PC-3 (cell line): Measurements from ENCODE around the gene EPC1. TPM values are rescaled to one million over a fixed set of nuclear protein-coding genes. Genes with fewer than 3 reads are reported as not detected.

ENCODE experiments used
- ATAC-seq: fragments of 200-7000 bp; cut with Tn5 transposase; 2 replicates; pipeline ENCODE4 v1.9.1; 2020; ENCODE audit warnings: mild to moderate bottlenecking, moderate library complexity
- BruUV-seq: library from RNA; stranded (reverse); fragments of 400-500 nt; replicated peaks from 2 replicates; lab custom pipeline; 2021; lab: Mats Ljungman, UMichigan
- CTCF ChIA-PET: fragments of 300-600 bp; sonication (Branson Sonifier 250); formaldehyde crosslinking; loops from one replicate; lab custom pipeline; 2022; ENCODE audit warnings: antibody characterized with exemption; lab: Charles Lee
- POLR2A ChIA-PET: fragments of 300-600 bp; sonication (Branson Sonifier 250); formaldehyde crosslinking; loops from one replicate; lab custom pipeline; 2022; ENCODE audit warnings: antibody characterized with exemption; ENCODE audit not compliant: unreplicated experiment; lab: Charles Lee
- DNase-seq: peaks from one replicate; pipeline ENCODE4 v3.0.0-alpha.2; 2015
- H2AFZ ChIP-seq: fragments of 300-600 bp; sonication (generic); 2 replicates; pipeline ENCODE4 v1.6.0; 2016; ENCODE audit warnings: antibody characterized with exemption, low read length
- H3F3A ChIP-seq: fragments of 300-600 bp; sonication (generic); one replicate; pipeline ENCODE4 v1.6.0; 2017; ENCODE audit warnings: antibody characterized with exemption, low read length, control low read depth, mild to moderate bottlenecking; ENCODE audit not compliant: unreplicated experiment
- H3K27ac ChIP-seq: fragments of 300-600 bp; sonication (generic); 2 replicates; pipeline ENCODE4 v1.5.1; 2016; ENCODE audit warnings: mild to moderate bottlenecking, low read length
- H3K27me3 ChIP-seq: fragments of 300-600 bp; sonication (generic); 2 replicates; pipeline ENCODE4 v1.6.1; 2016; ENCODE audit warnings: low read length, mixed read lengths
- H3K36me3 ChIP-seq: fragments of 300-600 bp; sonication (generic); 2 replicates; pipeline ENCODE4 v1.6.1; 2016; ENCODE audit warnings: low read depth, mixed run types, low read length, mixed read lengths
- H3K4me1 ChIP-seq: fragments of 300-600 bp; sonication (generic); 2 replicates; pipeline ENCODE4 v1.5.1; 2016; ENCODE audit warnings: low read length; ENCODE audit not compliant: insufficient read depth
- H3K4me2 ChIP-seq: fragments of 300-600 bp; sonication (generic); 2 replicates; pipeline ENCODE4 v1.6.0; 2016; ENCODE audit warnings: low read length
- H3K4me3 ChIP-seq: fragments of 300-600 bp; sonication (generic); 2 replicates; pipeline ENCODE4 v1.5.1; 2016; ENCODE audit warnings: mild to moderate bottlenecking, low read length, mixed read lengths
- H3K79me2 ChIP-seq: fragments of 300-600 bp; sonication (generic); 2 replicates; pipeline ENCODE4 v1.6.1; 2017; ENCODE audit warnings: low read length, mixed read lengths
- H3K9ac ChIP-seq: fragments of 300-600 bp; sonication (generic); 2 replicates; pipeline ENCODE4 v1.6.0; 2016; ENCODE audit warnings: mild to moderate bottlenecking, low read length
- H3K9me2 ChIP-seq: fragments of 300-600 bp; sonication (generic); replicated peaks from 2 replicates; pipeline ENCODE4 v1.6.1; 2016; ENCODE audit warnings: mixed run types, low read length, mixed read lengths
- H3K9me3 ChIP-seq: fragments of 300-600 bp; sonication (generic); 2 replicates; pipeline ENCODE4 v1.6.1; 2016; ENCODE audit warnings: low read length, mixed read lengths
- H4K20me1 ChIP-seq: fragments of 300-600 bp; sonication (generic); 2 replicates; pipeline ENCODE4 v1.6.1; 2016; ENCODE audit warnings: low read length, mixed read lengths
- EZH2 ChIP-seq: fragments of 300-600 bp; sonication (generic); IDR thresholded peaks from one replicate; pipeline ENCODE4 v1.6.1; 2017; ENCODE audit warnings: antibody characterized with exemption, mild to moderate bottlenecking, low read length; ENCODE audit not compliant: unreplicated experiment
- EZH2phosphoT487 ChIP-seq: fragments of 300-600 bp; sonication (generic); IDR thresholded peaks from 2 replicates; pipeline ENCODE4 v1.6.1; 2018; ENCODE audit warnings: mild to moderate bottlenecking, antibody characterized with exemption, low read length, borderline replicate concordance
- intact Hi-C: fragments of 100-400 bp; cut with micrococcal nuclease; formaldehyde crosslinking; loops from 2 replicates; pipeline ENCODE4 v1.9.0; 2023
- total RNA-seq: library from RNA; depleted of rRNA; stranded (reverse); fragments of >200 nt; gene quantifications from 2 replicates; pipeline ENCODE4 v1.2.3, GENCODE V29; 2014
- TF ChIP-seq, protein P1 (sequence below): fragments of 300-600 bp; sonication (generic); conservative IDR thresholded peaks from 2 replicates; pipeline ENCODE4 v1.5.1; 2017; ENCODE audit warnings: antibody characterized with exemption, low read depth, mild to moderate bottlenecking, low read length

The EPC1 gene
- total RNA-seq, 1 experiment from 2014 or later, result 72.7 TPM

GRCh38 chr10:32244011-32244410 lies 102.9 kb downstream of the EPC1 start:
- H3K79me2 ChIP-seq, result no peaks in the 10 kb centered on the region
- H3K9me3 ChIP-seq, result no peaks in the 10 kb centered on the region
- no peak overlapping the region for H3K4me2 ChIP-seq
- TF ChIP-seq, protein P1, sequence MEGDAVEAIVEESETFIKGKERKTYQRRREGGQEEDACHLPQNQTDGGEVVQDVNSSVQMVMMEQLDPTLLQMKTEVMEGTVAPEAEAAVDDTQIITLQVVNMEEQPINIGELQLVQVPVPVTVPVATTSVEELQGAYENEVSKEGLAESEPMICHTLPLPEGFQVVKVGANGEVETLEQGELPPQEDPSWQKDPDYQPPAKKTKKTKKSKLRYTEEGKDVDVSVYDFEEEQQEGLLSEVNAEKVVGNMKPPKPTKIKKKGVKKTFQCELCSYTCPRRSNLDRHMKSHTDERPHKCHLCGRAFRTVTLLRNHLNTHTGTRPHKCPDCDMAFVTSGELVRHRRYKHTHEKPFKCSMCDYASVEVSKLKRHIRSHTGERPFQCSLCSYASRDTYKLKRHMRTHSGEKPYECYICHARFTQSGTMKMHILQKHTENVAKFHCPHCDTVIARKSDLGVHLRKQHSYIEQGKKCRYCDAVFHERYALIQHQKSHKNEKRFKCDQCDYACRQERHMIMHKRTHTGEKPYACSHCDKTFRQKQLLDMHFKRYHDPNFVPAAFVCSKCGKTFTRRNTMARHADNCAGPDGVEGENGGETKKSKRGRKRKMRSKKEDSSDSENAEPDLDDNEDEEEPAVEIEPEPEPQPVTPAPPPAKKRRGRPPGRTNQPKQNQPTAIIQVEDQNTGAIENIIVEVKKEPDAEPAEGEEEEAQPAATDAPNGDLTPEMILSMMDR, result no peak
- TF ChIP-seq EZH2 (no peak), EZH2phosphoT487 (no peak)
- H4K20me1 ChIP-seq, result no peaks in the 10 kb centered on the region
- DNase-seq (no peak), ATAC-seq (no peak)
- intact Hi-C loops, result no loop called here
- peaks cover 23% of the 10 kb centered on the region for H3K4me1 ChIP-seq
- CTCF ChIA-PET, result no interaction called here
- no TSS peak for BruUV-seq
- no peak overlapping the region for H3K27ac ChIP-seq
- no peak overlapping the region for H2AFZ ChIP-seq
- no peak overlapping the region for H3K4me3 ChIP-seq
- no peaks in the 10 kb centered on the region for H3K27me3 ChIP-seq
- H3K9me2 ChIP-seq, result no peaks in the 10 kb centered on the region
- POLR2A ChIA-PET, result no interaction called here
- H3K36me3 ChIP-seq, result no peaks in the 10 kb centered on the region
- H3K9ac ChIP-seq, result no peak overlapping the region
- H3F3A ChIP-seq, result peaks cover 8% of the 10 kb centered on the region

DNA sequence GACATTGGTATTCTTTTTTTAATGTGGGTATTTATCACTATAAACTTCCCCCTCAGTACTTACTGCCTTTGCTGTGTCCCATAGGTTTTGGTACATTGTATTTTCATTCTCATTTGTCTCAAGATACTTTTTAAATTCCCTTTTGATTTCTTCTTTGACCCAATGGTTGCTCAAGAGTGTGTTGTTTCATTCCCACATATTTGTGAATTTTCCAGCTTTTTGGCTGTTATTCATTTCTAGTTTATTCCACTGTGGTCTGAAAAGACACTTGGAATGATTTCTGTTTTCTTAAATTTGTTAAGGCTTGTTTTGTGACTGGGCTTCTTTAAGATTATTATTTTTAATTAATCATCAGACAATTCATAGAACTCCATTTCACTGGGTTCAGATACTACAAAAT lies 105.0 kb downstream of the EPC1 start:
- TF ChIP-seq, protein P1, result no peak
- TF ChIP-seq EZH2 (no peak), EZH2phosphoT487 (no peak)
- Histone ChIP-seq H3K9me3 (no peaks in the 10 kb centered on the region), H3K4me1 (peaks cover 41% of the 10 kb centered on the region), H3K27ac (no peak overlapping the region), H3K9ac (no peak overlapping the region), H3F3A (peaks cover 8% of the 10 kb centered on the region), H3K27me3 (no peaks in the 10 kb centered on the region), H3K4me3 (no peak overlapping the region), H3K79me2 (no peaks in the 10 kb centered on the region), H3K4me2 (no peak overlapping the region), H4K20me1 (no peaks in the 10 kb centered on the region), H3K36me3 (no peaks in the 10 kb centered on the region), H3K9me2 (no peaks in the 10 kb centered on the region), H2AFZ (no peak overlapping the region)
- CTCF ChIA-PET, result no interaction called here
- intact Hi-C loops, result no loop called here
- no TSS peak for BruUV-seq
- DNase-seq, result no peak
- no peak for ATAC-seq
- POLR2A ChIA-PET, result no interaction called here

DNA sequence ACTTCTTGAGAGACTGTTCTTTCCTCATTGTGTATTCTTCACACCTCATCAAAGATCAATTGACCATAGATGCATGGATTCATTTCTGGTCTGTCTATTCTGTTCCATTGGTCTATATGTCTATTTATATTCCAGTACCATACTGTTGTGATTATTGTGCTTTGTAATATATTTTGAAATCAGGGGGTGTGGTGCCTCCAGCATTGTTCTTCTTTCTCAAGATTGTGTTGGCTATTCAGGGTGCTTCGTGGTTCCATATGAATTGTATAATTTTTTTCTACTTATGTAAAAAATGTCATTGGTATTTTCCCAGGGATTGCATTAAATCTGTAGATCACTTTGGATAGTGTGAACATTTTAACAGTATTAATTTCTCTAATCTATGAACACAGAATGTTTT lies 106.5 kb downstream of the EPC1 start:
- TF ChIP-seq, protein P1, result no peak
- no peak for TF ChIP-seq EZH2
- TF ChIP-seq EZH2phosphoT487, result no peak
- H3K36me3 ChIP-seq, result no peaks in the 10 kb centered on the region
- DNase-seq (no peak), ATAC-seq (no peak)
- no peaks in the 10 kb centered on the region for H3K79me2 ChIP-seq
- no peaks in the 10 kb centered on the region for H3K27me3 ChIP-seq
- H3K4me3 ChIP-seq, result no peak overlapping the region
- H3K9me2 ChIP-seq, result no peaks in the 10 kb centered on the region
- no peaks in the 10 kb centered on the region for H3K9me3 ChIP-seq
- intact Hi-C loops, result no loop called here
- H4K20me1 ChIP-seq, result no peaks in the 10 kb centered on the region
- peak overlapping the region; percentile 18; the same call in 1 of the 2 replicates for H3K27ac ChIP-seq
- no peak overlapping the region for H2AFZ ChIP-seq
- BruUV-seq, result no TSS peak
- no peak overlapping the region for H3K9ac ChIP-seq
- H3F3A ChIP-seq, result peaks cover 8% of the 10 kb centered on the region
- peaks cover 41% of the 10 kb centered on the region for H3K4me1 ChIP-seq
- H3K4me2 ChIP-seq, result peak overlapping the region; percentile 43
- ChIA-PET POLR2A (no interaction called here), CTCF (no interaction called here)
